ENCODE data around the gene MYO3B. TPM values are rescaled to one million over a fixed set of nuclear protein-coding genes. Genes with fewer than 3 reads are reported as not detected.

Gene MYO3B
- total RNA-seq, 2 experiments from 2014 or later, result 0.17 TPM; not detected in 1

- H3K4me1 Mint-ChIP-seq (ENCODE audit: low read depth), result no peaks in the 10 kb centered on the region
- CTCF ChIA-PET, result interaction anchor here (0.6 kb wide), 1 partner anchor 140 kb away, joined by 3 read pairs; no protein-coding TSS in a partner anchor
Measured at GRCh38 chr2:170229744-170230143, 51.8 kb downstream of the MYO3B start.

GRCh38 chr2:170235860-170236679 lies 58.1 kb downstream of the MYO3B start:
- CTCF ChIA-PET, result interaction anchor here (0.6 to 1.9 kb wide), 7 partner anchors 10 to 637 kb away, joined by 3 to 7 read pairs (median 3); no protein-coding TSS in a partner anchor
- Mint-ChIP-seq H3K4me3 (no peak overlapping the region), H3K27ac (no peak overlapping the region), H3K9me3 (no peaks in the 10 kb centered on the region), H3K27me3 (ENCODE audit: low read depth) (peaks cover 13% of the 10 kb centered on the region), H3K36me3 (ENCODE audit: low read depth) (no peaks in the 10 kb centered on the region), H3K4me1 (ENCODE audit: low read depth) (no peaks in the 10 kb centered on the region)
- DNase-seq, result peak; percentile 31
- intact Hi-C loops (cut with micrococcal nuclease), result loop anchor here (1.0 to 2.0 kb wide), 3 partner anchors 125 to 637 kb away; no protein-coding TSS in a partner anchor

More at GRCh38 chr2:170229744-170230143, 51.8 kb downstream of the MYO3B start:
- DNase-seq, result no peak
- Mint-ChIP-seq H3K4me3 (no peak overlapping the region), H3K27me3 (ENCODE audit: low read depth) (peaks cover 2% of the 10 kb centered on the region), H3K9me3 (no peaks in the 10 kb centered on the region), H3K36me3 (ENCODE audit: low read depth) (no peaks in the 10 kb centered on the region), H3K27ac (no peak overlapping the region)
- intact Hi-C loops (cut with micrococcal nuclease), result loop anchor here (10.0 kb wide), 1 partner anchor 295 kb away; no protein-coding TSS in a partner anchor

DNA sequence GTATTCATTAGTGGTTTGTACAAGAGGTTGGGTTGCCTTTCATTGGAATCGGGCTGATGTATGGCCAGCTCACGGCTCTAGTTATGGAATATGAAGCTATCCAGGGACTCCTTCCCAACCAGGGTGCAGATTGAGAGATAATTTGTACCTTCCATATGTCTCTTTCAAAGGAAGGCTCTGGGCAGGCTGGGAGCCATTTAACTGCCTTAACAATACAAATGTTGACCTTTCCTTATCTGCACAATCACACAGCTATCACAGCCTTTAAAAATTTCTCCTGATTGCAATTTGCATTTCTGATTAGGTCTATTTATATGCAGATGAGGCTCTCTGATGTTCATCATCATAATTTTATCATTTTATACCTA lies 58.7 kb downstream of the MYO3B start:
- CTCF ChIA-PET, result interaction anchor here (0.6 to 1.9 kb wide), 7 partner anchors 12 to 637 kb away, joined by 3 to 7 read pairs (median 4); no protein-coding TSS in a partner anchor
- H3K27me3 Mint-ChIP-seq (ENCODE audit: low read depth), result peaks cover 13% of the 10 kb centered on the region
- H3K4me3 Mint-ChIP-seq, result no peak overlapping the region
- H3K4me1 Mint-ChIP-seq (ENCODE audit: low read depth), result no peaks in the 10 kb centered on the region
- no peaks in the 10 kb centered on the region for H3K9me3 Mint-ChIP-seq
- intact Hi-C loops (cut with micrococcal nuclease), result loop anchor here (1.0 to 2.0 kb wide), 3 partner anchors 125 to 636 kb away; no protein-coding TSS in a partner anchor
- H3K36me3 Mint-ChIP-seq (ENCODE audit: low read depth), result no peaks in the 10 kb centered on the region
- DNase-seq, result no peak
- H3K27ac Mint-ChIP-seq, result no peak overlapping the region

DNA sequence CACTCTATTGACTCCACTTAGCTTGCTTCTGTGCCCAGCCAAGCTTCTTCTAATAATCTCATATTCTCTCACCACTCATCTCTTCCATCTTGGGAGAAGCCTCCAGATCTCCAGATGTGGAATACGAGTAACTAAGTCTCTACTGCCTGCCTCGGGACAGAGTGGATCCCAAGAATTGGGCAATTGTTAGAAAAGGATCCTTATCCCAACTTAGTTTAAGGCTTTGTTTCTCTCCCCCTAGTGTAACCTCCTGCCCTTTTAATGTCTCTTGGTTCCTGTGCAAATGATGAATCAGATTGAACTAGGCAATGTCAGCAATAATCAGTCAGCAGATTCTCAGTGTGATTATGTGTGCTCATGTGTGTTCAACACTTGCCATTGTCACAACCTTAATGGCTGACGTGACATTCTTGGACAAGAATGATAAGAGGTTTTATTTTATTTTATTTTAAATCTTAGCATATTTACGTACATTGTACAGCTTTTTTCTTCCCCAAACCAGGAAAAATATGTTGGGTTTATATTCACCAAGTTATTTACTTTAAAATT lies 59.7 kb downstream of the MYO3B start:
- Mint-ChIP-seq H3K27ac (no peak overlapping the region), H3K36me3 (ENCODE audit: low read depth) (no peaks in the 10 kb centered on the region), H3K4me1 (ENCODE audit: low read depth) (no peaks in the 10 kb centered on the region), H3K4me3 (no peak overlapping the region), H3K27me3 (ENCODE audit: low read depth) (peaks cover 13% of the 10 kb centered on the region), H3K9me3 (no peaks in the 10 kb centered on the region)
- no peak for DNase-seq
- CTCF ChIA-PET, result interaction anchor here (0.8 to 1.5 kb wide), 2 partner anchors 13 to 21 kb away, joined by 3 to 4 read pairs; no protein-coding TSS in a partner anchor
- intact Hi-C loops (cut with micrococcal nuclease), result loop anchor here (2.0 kb wide), 1 partner anchor 635 kb away; no protein-coding TSS in a partner anchor

- Mint-ChIP-seq H3K27me3 (ENCODE audit: low read depth) (peaks cover 17% of the 10 kb centered on the region), H3K4me1 (ENCODE audit: low read depth) (no peaks in the 10 kb centered on the region), H3K4me3 (no peak overlapping the region), H3K36me3 (ENCODE audit: low read depth) (no peaks in the 10 kb centered on the region), H3K9me3 (no peaks in the 10 kb centered on the region), H3K27ac (no peak overlapping the region)
- no peak for DNase-seq
- intact Hi-C loops (cut with micrococcal nuclease), result no loop called here
- CTCF ChIA-PET, result no interaction called here
Measured at GRCh38 chr2:170238776-170239175, 60.8 kb downstream of the MYO3B start.

- no peak for DNase-seq
- Mint-ChIP-seq H3K4me3 (no peak overlapping the region), H3K9me3 (no peaks in the 10 kb centered on the region), H3K4me1 (ENCODE audit: low read depth) (no peaks in the 10 kb centered on the region), H3K27me3 (ENCODE audit: low read depth) (peaks cover 20% of the 10 kb centered on the region), H3K36me3 (ENCODE audit: low read depth) (no peaks in the 10 kb centered on the region), H3K27ac (no peak overlapping the region)
- intact Hi-C loops (cut with micrococcal nuclease), result no loop called here
- CTCF ChIA-PET, result interaction anchor here (1.1 kb wide), 1 partner anchor 572 kb away, joined by 6 read pairs; no protein-coding TSS in a partner anchor
Measured at GRCh38 chr2:170240629-170241028, 62.7 kb downstream of the MYO3B start.

DNA sequence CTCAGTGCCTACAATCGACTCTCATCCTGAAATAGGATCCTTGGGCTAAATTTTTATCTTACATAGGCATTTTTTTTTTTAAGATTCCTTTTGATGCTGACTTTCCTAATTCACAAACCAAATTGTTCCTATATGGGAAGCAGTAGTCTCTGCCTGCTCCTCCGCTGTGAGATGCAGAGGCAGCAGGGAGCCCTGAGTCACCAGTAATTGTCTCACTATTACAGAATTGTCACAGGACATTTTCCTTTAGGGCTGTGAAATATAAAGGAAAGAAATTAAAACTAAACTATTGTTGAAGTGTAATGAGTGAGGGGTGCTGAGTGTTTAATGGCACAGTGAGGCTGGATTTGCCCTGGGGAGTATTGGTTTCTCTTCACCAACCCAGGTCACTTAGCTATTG lies 63.8 kb downstream of the MYO3B start:
- H3K9me3 Mint-ChIP-seq, result no peaks in the 10 kb centered on the region
- no peak overlapping the region for H3K4me3 Mint-ChIP-seq
- no peaks in the 10 kb centered on the region for H3K36me3 Mint-ChIP-seq (ENCODE audit: low read depth)
- DNase-seq, result no peak
- peaks cover 22% of the 10 kb centered on the region for H3K27me3 Mint-ChIP-seq (ENCODE audit: low read depth)
- CTCF ChIA-PET, result interaction anchor here (0.6 to 1.1 kb wide), 3 partner anchors 166 to 571 kb away, joined by 3 to 6 read pairs (median 3); no protein-coding TSS in a partner anchor
- no peak overlapping the region for H3K27ac Mint-ChIP-seq
- intact Hi-C loops (cut with micrococcal nuclease), result no loop called here
- H3K4me1 Mint-ChIP-seq (ENCODE audit: low read depth), result no peaks in the 10 kb centered on the region

GRCh38 chr2:170243118-170243837 lies 65.3 kb downstream of the MYO3B start:
- Mint-ChIP-seq H3K9me3 (no peaks in the 10 kb centered on the region), H3K4me3 (no peak overlapping the region), H3K27me3 (ENCODE audit: low read depth) (peaks cover 24% of the 10 kb centered on the region), H3K4me1 (ENCODE audit: low read depth) (no peaks in the 10 kb centered on the region), H3K36me3 (ENCODE audit: low read depth) (no peaks in the 10 kb centered on the region), H3K27ac (no peak overlapping the region)
- intact Hi-C loops (cut with micrococcal nuclease), result no loop called here
- no peak for DNase-seq
- CTCF ChIA-PET, result interaction anchor here (0.6 to 1.2 kb wide), 2 partner anchors 20 to 496 kb away, joined by 3 read pairs; no protein-coding TSS in a partner anchor

GRCh38 chr2:170243898-170244297 lies 66.0 kb downstream of the MYO3B start:
- DNase-seq, result no peak
- no peaks in the 10 kb centered on the region for H3K4me1 Mint-ChIP-seq (ENCODE audit: low read depth)
- H3K4me3 Mint-ChIP-seq, result no peak overlapping the region
- CTCF ChIA-PET, result interaction anchor here (1.2 kb wide), 1 partner anchor 20 kb away, joined by 3 read pairs; no protein-coding TSS in a partner anchor
- intact Hi-C loops (cut with micrococcal nuclease), result no loop called here
- H3K27me3 Mint-ChIP-seq (ENCODE audit: low read depth), result peaks cover 22% of the 10 kb centered on the region
- H3K36me3 Mint-ChIP-seq (ENCODE audit: low read depth), result no peaks in the 10 kb centered on the region
- no peaks in the 10 kb centered on the region for H3K9me3 Mint-ChIP-seq
- no peak overlapping the region for H3K27ac Mint-ChIP-seq

- no peaks in the 10 kb centered on the region for H3K9me3 Mint-ChIP-seq
- H3K27ac Mint-ChIP-seq, result no peak overlapping the region
- intact Hi-C loops (cut with micrococcal nuclease), result no loop called here
- H3K4me3 Mint-ChIP-seq, result no peak overlapping the region
- CTCF ChIA-PET, result interaction anchor here (0.6 to 1.2 kb wide), 2 partner anchors 21 to 1211 kb away, joined by 3 read pairs; no protein-coding TSS in a partner anchor
- H3K27me3 Mint-ChIP-seq (ENCODE audit: low read depth), result peaks cover 19% of the 10 kb centered on the region
- H3K4me1 Mint-ChIP-seq (ENCODE audit: low read depth), result no peaks in the 10 kb centered on the region
- DNase-seq, result no peak
- H3K36me3 Mint-ChIP-seq (ENCODE audit: low read depth), result no peaks in the 10 kb centered on the region
Measured at GRCh38 chr2:170244555-170244954, 66.6 kb downstream of the MYO3B start.

- H3K9me3 Mint-ChIP-seq, result no peaks in the 10 kb centered on the region
- H3K27me3 Mint-ChIP-seq (ENCODE audit: low read depth), result peaks cover 18% of the 10 kb centered on the region
- CTCF ChIA-PET, result interaction anchor here (0.6 kb wide), 1 partner anchor 1210 kb away, joined by 3 read pairs; no protein-coding TSS in a partner anchor
- DNase-seq, result no peak
- H3K4me1 Mint-ChIP-seq (ENCODE audit: low read depth), result no peaks in the 10 kb centered on the region
- no peaks in the 10 kb centered on the region for H3K36me3 Mint-ChIP-seq (ENCODE audit: low read depth)
- no peak overlapping the region for H3K27ac Mint-ChIP-seq
- intact Hi-C loops (cut with micrococcal nuclease), result no loop called here
- H3K4me3 Mint-ChIP-seq, result no peak overlapping the region
Measured at GRCh38 chr2:170245312-170245711, 67.4 kb downstream of the MYO3B start.

DNA sequence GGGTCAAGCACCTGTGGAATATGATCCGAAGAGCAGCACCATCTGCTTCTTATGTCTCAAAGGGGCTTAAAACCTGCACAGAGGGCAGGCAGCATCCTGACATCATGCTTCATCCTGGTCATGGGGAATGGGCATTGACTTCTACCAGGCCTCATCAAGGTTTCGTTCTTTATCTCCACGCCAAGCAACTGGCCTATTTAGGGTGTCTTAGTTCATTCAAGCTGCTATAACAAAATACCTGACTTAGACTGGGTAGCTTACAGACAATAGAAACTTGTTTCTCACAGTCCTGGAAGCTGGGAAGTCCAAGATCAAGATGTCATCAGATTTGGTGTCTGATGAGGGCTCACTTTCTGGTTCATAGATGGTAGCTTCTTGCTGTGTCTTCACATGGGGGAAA lies 69.4 kb downstream of the MYO3B start:
- no peak for DNase-seq
- intact Hi-C loops (cut with micrococcal nuclease), result no loop called here
- CTCF ChIA-PET, result interaction anchor here (1.0 kb wide), 1 partner anchor 16 kb away, joined by 3 read pairs; no protein-coding TSS in a partner anchor
- no peak overlapping the region for H3K27ac Mint-ChIP-seq
- H3K4me3 Mint-ChIP-seq, result no peak overlapping the region
- no peaks in the 10 kb centered on the region for H3K9me3 Mint-ChIP-seq
- peaks cover 15% of the 10 kb centered on the region for H3K27me3 Mint-ChIP-seq (ENCODE audit: low read depth)
- no peaks in the 10 kb centered on the region for H3K36me3 Mint-ChIP-seq (ENCODE audit: low read depth)
- H3K4me1 Mint-ChIP-seq (ENCODE audit: low read depth), result no peaks in the 10 kb centered on the region

All from activated naive CD4-positive, alpha-beta T cell treated with anti-CD3 and anti-CD28 coated beads for 36 hours (primary cell).